ENCODE measurements around the gene CEP128.

Gene CEP128

DNA sequence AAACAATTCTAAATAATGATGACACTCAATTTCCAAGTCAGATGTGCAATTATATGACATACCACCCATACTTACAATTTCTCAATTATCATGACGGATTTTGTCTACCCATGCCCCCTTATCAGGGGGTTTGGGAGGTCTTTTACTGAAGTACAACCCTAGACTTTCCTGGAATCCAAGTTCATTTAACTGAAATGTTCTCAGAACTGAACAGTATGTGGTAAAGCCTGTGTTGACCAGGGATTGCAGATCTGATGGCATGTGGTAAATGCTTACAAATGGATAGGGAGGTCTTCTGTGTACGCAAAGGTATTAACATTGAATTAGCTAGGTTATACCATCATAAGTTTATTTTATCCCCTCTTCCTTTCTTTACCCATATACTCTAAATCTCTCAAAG, 281.8 kb downstream of the CEP128 start:
- DNase-seq = no peak

DNA sequence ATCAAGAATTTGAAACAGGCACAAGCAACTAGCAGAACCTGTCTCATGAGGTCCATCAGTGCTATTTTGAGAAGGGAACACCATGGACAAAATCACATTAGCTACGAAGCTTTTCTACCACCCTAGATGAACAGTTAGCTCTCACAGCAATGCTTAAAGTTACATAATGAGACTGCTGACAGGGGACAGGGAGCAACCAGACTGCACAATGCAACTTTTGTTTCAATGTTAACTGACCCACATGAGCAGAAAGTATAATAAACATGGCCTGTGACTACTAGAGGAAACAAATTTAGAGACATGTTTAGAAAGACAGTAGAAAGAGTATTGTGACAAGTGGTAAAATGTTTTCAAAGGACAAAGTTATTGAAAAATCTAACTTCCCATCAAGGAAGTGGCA, 282.8 kb downstream of the CEP128 start:
- no peak for DNase-seq

DNA sequence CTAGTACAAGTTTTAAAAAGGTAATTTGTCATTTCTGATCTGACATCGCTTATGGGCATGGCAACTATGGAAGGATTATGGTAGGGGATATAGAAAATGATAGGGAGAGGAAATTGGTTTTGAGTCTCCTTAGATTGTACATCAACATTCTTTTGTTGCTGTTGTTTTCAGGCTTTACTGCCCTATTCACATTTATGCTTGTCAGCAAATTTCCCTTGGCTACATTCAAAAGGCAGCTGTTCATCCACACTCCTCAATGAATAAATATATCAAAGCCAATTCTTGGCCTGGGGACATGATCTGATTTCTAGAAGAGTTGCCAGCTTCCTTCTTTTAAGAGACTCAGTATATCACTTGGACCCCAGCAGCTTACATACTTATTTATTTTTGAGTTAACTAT, 283.4 kb downstream of the CEP128 start:
- DNase-seq = no peak

DNA sequence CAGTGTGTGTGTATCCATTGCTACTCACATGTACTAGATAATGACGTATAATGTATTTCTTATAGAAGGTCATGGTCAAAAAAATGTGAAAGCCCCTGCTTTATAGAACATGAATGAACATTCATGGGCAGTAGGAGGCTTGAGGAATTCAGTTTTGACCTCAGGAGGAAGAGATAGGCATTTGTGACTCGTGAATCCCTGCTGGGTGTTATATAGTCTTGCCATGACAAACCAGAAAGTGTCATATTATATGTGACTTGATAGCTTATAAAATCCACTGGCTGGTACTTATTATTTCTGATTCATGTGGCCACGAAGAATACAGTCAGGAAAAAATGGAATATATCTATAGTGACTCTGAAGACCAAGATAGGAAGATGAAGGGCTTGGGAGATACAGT, 287.6 kb downstream of the CEP128 start:
- DNase-seq = no peak

DNA sequence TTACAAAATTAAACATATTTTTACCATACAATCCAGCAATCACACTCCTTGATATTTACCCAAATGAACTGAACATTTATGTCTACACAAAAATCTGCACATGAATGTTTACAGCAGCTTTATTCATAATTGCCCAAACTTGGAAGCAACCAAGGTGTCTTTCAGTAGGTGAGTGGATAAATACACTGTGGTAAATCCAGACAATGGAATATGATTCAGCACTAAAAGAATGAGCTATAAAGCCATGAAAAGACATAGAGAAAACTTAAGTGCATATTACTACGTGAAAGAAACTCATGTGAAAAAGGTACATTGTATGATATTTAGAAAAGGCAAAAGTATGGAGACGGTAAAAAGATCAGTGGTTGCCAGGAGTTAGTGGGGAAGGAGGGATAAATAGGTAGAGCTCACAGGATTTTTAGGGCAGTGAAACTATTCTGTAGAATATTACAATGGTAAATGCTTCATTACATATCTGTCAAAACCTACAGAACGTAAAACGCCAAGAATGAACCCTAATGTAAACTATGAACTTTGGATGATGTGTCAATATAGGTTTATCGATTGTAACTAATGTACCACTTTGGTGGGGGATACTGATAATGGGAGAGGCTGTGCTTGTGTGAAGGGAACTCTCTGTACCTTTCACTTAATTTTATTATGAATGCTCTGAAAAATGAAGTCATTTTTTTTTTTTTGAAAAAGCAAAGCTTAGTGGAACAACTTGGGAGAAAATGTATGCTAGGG, 295.7 kb downstream of the CEP128 start:
- DNase-seq = no peak

DNA sequence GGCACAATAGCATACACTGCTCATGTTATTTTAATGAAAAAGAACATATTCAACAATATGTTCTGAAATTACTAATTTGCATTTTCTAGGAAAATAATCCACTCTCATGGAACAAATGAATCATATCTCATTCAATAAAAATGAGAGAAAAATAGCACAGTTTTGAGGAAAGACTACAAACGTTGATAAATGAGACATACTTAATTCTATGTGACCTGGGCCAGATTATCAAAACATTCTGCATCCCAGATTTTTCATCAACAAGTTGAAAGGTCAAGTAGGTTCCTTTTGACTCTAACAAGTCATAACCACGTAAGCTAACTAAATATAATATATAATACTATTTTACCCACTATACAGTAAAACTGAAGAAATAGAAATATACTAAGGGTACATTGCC, 296.7 kb downstream of the CEP128 start:
- DNase-seq = no peak

DNA sequence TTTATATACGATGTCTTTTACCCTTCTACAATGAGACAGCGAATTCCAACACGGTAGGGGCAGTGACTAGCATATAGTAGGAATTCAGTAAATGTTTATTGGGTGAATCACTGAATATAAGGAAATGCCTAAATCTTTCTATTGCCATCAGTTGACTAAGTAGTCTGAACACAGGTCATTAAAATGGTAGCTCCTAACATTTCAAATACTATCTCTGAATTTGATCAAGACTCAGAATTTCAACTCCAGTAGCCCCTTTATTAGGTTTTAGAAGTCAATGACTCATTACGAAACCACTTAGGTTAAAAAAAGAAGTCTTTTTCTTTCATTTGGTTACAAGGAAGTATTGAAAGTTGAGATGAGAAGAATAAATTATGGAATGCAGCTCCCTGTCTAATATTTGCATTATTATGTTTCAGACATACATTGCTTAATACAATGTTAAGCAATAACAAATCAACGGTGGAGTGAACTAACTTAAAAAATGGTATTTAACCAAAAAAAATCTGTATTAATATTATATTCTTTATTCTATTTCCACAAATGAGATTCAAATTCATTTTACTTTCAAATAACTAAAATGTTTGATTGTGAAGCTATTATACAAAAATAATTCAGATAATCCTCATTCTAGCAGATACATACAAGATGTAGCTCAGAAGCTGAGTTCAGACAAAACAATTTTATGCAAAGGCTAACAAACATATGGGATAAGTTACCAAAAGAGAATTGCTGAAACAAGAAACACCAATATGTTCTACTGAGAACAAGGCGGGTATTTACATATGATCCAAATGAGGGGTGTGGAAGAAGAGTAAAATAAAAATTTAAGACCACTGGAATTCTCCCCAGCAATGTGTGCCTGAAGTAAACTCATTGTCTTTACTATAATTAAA, 302.7 kb downstream of the CEP128 start:
- no peak for DNase-seq

DNA sequence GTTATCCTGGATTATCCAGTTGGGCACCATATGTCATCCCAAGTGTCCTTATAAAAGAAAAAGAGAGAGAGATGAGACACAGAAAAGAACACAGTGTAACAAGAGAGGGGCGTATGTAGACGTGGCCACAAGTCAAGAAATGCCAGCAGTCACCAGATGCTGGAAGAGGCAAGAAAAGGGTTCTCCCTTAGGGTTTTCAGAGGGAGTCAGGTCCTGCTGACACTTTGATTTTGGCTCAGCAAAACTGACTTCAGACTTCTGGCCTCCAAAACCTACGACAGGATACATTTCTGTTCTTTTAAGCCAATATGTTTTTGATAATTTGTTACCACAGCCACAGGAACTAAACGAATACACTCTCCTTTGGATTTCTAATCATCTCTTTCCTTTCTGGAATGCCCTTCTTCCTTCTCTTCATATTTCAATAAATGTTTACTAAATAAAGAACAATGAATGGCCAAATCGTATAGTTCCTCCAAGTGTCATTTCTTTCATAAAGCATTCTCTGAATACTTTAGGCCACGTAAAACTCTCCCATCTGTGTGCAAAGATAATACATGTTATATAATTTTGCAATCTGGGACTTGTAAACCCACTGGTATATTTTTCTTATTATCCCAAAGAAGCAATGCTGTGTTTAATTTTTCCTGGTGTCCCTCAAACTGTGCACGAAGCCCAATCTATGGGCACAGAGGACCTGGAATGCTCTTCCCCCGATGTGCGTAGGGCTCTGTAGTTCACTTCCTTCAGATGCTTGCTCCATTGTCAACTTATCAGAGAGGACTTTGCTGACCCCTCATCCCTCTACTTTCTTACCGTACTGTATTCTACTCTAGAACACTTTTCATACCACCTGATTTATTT, 303.6 kb downstream of the CEP128 start:
- no peak for DNase-seq

DNA sequence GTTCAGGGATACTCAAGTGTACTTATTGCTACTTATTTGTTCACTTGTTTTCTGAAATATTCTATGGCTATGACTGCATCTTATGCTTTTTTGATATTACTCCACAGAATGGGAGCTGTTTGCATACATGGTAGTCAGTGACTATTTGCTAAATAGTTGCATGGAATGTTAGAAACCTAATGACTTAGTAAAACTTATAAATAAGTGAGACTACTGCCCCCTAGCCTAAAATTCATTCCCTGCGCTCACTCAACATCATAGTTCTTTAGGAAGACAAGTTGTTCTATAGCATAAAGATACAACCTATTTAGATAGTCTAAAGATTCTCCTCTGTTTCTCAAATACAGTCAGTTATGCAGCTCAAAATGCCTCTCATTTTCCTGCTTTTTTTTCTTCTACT, 305.5 kb downstream of the CEP128 start:
- no peak for DNase-seq

DNA sequence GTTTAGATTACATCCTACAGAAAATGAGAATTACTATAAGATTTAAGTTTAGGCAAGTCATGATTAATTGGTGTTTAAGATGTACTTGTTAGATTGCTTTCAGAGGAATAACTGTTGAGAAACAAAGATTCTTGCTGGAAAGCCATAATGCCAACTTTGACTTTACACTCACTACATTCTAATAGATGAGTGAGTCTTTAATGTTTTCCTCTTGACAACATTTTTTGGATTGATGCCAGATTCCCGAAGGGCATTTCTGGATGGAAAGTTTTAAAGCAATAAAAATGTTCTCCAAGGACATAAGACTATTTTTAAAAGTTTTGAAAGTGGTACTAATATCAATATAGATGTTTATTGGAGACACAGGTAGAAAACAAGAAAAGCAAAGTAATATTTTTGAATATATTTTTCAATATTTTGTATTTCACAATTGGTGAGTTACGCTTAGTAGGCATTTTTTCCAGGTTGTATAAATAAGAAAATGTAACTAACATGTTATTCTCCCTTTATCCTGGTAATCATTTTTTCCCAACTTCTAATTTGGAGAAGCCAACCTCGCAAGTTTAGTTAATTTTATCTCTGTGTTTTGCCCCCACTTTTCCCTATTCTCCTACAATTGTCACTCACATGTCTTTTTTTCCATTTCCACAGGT, 307.3 kb downstream of the CEP128 start:
- DNase-seq = no peak

DNA sequence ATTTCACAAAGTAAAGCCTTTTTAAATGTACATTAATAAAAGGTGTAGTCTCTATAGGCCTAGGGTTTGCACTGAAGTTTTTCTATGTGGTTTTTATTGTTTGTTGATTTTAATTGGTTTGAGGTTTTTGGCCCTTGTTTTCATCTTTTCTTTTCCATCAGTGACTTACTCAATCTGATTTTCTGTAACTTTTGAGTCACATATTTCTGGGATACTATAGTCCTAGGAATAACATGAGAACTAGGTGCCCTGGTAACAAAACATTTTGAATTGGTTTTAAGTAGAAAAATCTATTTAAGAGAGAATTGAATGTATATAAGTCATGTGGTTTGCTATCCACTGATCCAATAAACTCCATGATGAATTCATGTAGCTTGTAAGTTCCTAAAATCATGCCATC, 311.9 kb downstream of the CEP128 start:
- DNase-seq = no peak

DNA sequence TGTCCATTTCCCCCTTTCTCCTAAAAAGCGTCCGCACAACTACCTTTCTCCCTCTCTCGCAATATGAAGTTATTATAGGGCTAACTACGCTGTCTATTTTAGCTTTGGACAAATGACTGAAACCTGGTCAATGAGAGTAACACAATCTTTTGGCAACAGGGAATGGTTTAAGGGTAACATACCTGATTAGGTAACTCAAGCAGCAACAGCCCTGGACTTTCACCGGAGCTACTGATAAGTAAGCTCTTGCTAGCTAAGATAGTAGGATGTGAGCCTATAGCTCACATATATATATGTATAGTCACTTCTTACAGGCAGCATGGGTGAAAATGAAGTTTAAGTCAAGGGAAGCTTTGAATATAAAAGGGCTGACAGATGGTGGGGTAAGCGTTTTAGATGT, 313.0 kb downstream of the CEP128 start:
- no peak for DNase-seq

DNA sequence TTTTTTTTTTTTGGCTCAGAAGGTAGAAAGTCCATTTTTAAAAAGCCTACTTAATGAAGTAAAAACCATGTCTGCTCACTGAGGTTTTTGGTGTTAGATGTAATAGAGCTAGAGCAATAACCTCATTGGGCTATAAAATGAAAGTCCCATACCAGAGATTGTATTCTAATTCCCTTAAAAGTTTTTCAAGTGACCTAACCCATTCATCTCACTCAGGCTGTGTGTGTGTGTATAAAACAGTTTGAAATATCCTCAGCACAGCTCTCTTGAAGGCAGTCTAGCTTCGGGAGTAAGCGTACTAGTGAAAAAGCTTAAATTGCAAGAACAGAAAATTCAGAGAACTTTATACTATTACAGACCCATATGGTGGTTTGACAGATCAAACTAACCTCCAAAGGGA, 313.8 kb downstream of the CEP128 start:
- no peak for DNase-seq

DNA sequence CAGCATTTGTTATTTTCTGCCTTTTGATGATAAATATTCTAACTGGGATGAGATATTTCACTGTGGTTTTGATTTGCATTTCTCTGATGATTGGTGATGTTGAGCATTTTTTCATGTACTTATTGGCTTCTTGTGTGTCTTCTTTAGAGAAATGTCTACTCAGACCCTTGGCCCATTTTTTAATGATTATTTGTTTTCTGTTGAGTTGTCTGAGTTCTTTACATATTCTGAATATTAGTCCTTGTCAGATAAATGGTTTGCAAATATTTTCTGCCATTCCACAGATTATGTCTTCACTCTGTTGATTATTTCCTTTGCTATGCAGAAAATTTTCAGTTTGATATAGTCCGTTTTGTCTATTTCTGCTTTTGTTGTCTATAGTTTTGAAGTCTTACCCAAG, 317.0 kb downstream of the CEP128 start:
- no peak for DNase-seq

DNA sequence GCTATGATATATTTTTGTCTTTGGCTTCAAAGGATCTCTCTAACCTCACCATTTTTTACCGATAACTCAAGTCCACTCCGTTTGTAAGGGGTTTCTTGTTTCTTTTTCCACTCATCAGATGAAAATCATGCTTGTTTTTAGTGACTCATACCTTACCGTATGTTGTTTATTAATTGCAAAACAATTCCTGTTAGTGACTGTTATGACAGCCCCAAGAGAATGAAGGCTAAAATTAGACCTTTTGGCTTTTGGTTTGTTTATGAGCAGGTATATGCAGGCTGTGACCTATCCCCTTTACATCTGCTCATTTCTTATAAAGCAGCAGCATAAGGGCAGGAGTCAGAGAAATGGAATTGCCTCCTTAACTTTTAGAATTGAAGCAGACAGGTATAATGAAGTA, 319.8 kb downstream of the CEP128 start:
- no peak for DNase-seq

DNA sequence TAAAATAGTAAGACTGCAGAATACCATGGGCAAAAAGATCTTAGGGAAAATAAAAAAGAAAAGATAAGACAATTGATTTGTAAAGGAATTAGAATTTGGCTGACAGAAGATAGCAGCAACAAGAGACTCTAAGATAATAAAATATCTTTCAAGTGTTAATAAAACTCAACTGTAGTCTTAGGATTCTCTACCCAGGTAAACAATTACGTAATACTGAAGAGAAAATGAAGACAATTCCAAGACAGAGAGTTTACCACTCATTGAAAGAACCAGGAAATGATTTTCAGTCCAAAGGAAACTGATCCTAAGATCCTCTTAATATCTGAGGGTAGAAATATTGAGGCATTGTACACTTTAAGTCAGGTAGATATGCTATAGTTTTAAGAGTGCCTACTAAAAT, 321.1 kb downstream of the CEP128 start:
- no peak for DNase-seq

DNA sequence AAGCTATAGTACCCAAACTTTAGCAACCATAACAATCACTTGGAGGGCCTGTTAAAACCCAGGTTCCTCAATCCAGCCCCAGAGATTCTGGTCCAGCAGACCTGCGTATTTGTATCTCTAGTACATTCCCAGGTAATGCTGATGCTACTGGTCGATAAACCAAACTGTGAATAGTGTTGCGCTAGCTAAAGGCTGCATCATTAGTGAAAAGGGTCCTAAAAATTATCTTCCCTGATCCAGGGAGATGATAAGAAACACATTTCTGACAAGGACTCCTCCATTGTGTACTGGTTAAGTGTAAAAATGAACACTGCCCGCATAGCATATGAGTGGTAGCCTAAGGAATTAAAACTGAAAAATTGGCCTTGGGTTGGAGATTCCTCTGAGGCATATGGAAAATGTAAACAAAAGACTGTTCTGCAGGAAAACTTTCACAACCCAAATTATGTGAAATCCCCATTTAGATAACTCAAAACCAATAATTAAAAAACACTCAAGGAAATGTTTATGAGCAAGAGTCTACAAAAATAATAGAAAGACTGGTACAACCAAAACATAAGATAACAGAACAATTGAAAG, 322.7 kb downstream of the CEP128 start:
- no peak for DNase-seq

DNA sequence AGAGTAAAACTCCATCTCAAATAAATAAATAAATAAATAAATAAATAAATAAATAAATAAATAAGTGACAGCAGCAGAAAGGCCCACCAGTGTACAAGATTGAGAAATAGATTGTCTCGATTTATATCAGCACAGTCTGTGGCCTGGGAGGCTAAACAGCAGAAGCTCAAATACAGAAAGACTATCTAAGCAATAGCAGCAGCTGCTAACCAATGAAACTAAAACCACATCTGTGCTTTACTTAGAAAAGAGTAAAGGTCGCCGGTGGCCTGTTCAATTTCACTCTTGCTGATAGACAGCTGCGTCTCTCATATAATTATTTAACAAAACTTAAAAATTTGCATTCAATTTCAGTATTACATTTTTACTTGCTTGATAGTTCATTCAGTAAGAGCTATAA, 325.7 kb downstream of the CEP128 start:
- DNase-seq = no peak

DNA sequence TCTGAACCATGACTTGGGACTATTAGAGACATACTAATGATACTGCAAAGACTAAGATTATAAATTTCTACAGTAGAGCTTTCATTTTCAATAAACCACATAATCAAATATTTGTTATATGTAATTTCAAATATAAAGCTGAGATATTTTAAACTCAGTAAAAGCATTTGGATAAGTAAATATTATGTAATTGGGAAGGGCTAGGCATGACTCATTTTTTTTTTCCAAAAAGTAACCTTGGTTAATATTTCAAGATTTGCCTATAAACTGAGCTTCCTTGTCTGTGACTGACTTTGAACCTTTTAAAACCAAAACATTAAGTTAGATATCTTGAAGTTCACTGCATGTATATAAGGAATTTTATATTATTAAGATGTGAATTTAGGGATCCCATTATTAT, 332.5 kb downstream of the CEP128 start:
- DNase-seq = no peak

DNA sequence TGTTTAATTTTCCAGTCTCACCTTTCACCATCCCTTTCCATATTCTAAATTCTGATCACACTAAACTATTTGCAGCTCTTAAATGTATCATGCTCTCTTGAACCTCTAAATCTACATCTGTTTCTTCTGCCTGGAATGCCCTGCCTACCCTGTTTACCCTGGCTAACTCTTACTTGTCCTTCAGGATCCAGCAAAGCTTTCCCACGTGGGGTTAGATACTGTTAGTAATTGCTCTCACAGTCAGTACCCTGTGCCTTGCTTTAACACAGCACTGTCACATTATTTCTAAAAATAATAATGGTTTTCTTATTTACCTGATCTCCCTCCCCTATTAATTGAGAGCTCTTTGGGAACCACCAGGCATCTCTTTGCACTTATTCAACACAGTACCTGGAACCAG, 333.0 kb downstream of the CEP128 start:
- DNase-seq = no peak

DNA sequence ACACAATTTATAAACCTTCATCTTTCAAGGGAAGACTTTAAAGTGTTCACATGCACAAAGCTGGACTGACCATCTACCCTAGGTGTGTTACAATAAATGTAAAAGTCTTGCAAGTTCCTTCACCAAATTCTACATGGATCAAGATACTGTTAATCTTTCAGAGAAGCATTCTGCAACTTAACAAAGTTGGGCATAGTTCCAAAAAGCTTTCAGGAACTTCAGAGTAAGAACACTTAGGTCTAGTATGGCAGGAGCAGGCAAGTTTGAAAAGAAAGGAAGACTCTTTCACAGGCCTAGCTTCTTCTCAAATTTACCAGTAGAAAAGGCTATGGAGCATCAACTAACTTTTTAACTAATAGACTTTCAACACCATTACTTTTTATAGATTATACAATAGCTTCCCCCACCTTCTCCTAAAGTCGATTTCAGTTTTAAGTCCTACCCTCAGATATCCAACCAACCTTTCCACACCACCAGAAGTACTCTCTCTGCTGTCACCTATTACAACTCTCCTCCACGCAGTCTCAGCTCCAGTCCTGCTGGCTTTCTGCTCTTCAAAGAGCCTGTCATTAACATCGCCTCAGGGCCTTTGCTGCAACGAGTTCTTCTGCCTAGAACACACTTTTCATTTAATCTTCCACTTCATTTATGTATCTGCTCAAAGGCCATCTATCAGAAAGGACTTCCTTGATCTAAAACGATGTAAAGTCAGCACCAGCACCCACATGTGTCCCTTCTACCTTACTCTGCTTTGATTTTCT, 333.9 kb downstream of the CEP128 start:
- no peak for DNase-seq

DNA sequence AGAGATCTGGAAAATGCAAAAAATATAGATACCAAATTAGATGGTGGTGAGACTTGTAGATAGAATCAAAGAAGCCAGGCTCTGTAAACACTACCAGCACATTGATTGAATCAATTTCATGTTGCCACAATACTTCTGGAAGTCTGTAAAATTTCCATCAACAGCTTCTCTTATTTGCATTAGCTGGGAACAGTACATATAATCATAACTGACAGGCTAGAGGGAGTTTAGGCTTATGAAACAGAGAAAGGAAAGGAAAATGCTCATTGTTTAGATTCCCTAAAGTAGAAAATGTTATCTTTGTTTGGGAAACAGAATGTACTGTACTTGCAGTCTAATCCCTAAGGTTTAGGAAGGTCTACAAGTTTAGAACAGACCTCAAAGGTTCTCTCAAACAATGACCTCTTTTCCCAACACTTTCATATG, 335.2 kb downstream of the CEP128 start:
- no peak for DNase-seq

Measured in activated CD4-positive, alpha-beta T cell treated with anti-CD3 and anti-CD28 coated beads, Interleukin-2, amount 50 U/mL, for 48 hours (primary cell).